PC-3 (cell line): ENCODE measurements around the gene NSUN5. TPM values are rescaled to one million over a fixed set of nuclear protein-coding genes. Genes with fewer than 3 reads are reported as not detected.
"Not testable (repeated sequence)": the region's sequence is repeated elsewhere in the genome, so short reads cannot be mapped to it uniquely, and the experiment has no call there.

Experiments
- ATAC-seq: fragments of 200-7000 bp; cut with Tn5 transposase; 2 replicates; pipeline ENCODE4 v1.9.1; 2020; ENCODE audit warnings: mild to moderate bottlenecking, moderate library complexity
- BruUV-seq: library from RNA; stranded (reverse); fragments of 400-500 nt; replicated peaks from 2 replicates; lab custom pipeline; 2021; lab: Mats Ljungman, UMichigan
- CTCF ChIA-PET: fragments of 300-600 bp; sonication (Branson Sonifier 250); formaldehyde crosslinking; loops from one replicate; lab custom pipeline; 2022; ENCODE audit warnings: antibody characterized with exemption; lab: Charles Lee
- POLR2A ChIA-PET: fragments of 300-600 bp; sonication (Branson Sonifier 250); formaldehyde crosslinking; loops from one replicate; lab custom pipeline; 2022; ENCODE audit warnings: antibody characterized with exemption; ENCODE audit not compliant: unreplicated experiment; lab: Charles Lee
- DNase-seq: peaks from one replicate; pipeline ENCODE4 v3.0.0-alpha.2; 2015
- H2AFZ ChIP-seq: fragments of 300-600 bp; sonication (generic); 2 replicates; pipeline ENCODE4 v1.6.0; 2016; ENCODE audit warnings: antibody characterized with exemption, low read length
- H3F3A ChIP-seq: fragments of 300-600 bp; sonication (generic); one replicate; pipeline ENCODE4 v1.6.0; 2017; ENCODE audit warnings: antibody characterized with exemption, low read length, control low read depth, mild to moderate bottlenecking; ENCODE audit not compliant: unreplicated experiment
- H3K27ac ChIP-seq: fragments of 300-600 bp; sonication (generic); 2 replicates; pipeline ENCODE4 v1.5.1; 2016; ENCODE audit warnings: mild to moderate bottlenecking, low read length
- H3K27me3 ChIP-seq: fragments of 300-600 bp; sonication (generic); 2 replicates; pipeline ENCODE4 v1.6.1; 2016; ENCODE audit warnings: low read length, mixed read lengths
- H3K36me3 ChIP-seq: fragments of 300-600 bp; sonication (generic); 2 replicates; pipeline ENCODE4 v1.6.1; 2016; ENCODE audit warnings: low read depth, mixed run types, low read length, mixed read lengths
- H3K4me1 ChIP-seq: fragments of 300-600 bp; sonication (generic); 2 replicates; pipeline ENCODE4 v1.5.1; 2016; ENCODE audit warnings: low read length; ENCODE audit not compliant: insufficient read depth
- H3K4me2 ChIP-seq: fragments of 300-600 bp; sonication (generic); 2 replicates; pipeline ENCODE4 v1.6.0; 2016; ENCODE audit warnings: low read length
- H3K4me3 ChIP-seq: fragments of 300-600 bp; sonication (generic); 2 replicates; pipeline ENCODE4 v1.5.1; 2016; ENCODE audit warnings: mild to moderate bottlenecking, low read length, mixed read lengths
- H3K79me2 ChIP-seq: fragments of 300-600 bp; sonication (generic); 2 replicates; pipeline ENCODE4 v1.6.1; 2017; ENCODE audit warnings: low read length, mixed read lengths
- H3K9ac ChIP-seq: fragments of 300-600 bp; sonication (generic); 2 replicates; pipeline ENCODE4 v1.6.0; 2016; ENCODE audit warnings: mild to moderate bottlenecking, low read length
- H3K9me2 ChIP-seq: fragments of 300-600 bp; sonication (generic); replicated peaks from 2 replicates; pipeline ENCODE4 v1.6.1; 2016; ENCODE audit warnings: mixed run types, low read length, mixed read lengths
- H3K9me3 ChIP-seq: fragments of 300-600 bp; sonication (generic); 2 replicates; pipeline ENCODE4 v1.6.1; 2016; ENCODE audit warnings: low read length, mixed read lengths
- H4K20me1 ChIP-seq: fragments of 300-600 bp; sonication (generic); 2 replicates; pipeline ENCODE4 v1.6.1; 2016; ENCODE audit warnings: low read length, mixed read lengths
- CTCF ChIP-seq: fragments of 300-600 bp; sonication (generic); conservative IDR thresholded peaks from 2 replicates; pipeline ENCODE4 v1.5.1; 2017; ENCODE audit warnings: antibody characterized with exemption, low read depth, mild to moderate bottlenecking, low read length
- EZH2 ChIP-seq: fragments of 300-600 bp; sonication (generic); IDR thresholded peaks from one replicate; pipeline ENCODE4 v1.6.1; 2017; ENCODE audit warnings: antibody characterized with exemption, mild to moderate bottlenecking, low read length; ENCODE audit not compliant: unreplicated experiment
- EZH2phosphoT487 ChIP-seq: fragments of 300-600 bp; sonication (generic); IDR thresholded peaks from 2 replicates; pipeline ENCODE4 v1.6.1; 2018; ENCODE audit warnings: mild to moderate bottlenecking, antibody characterized with exemption, low read length, borderline replicate concordance
- intact Hi-C: fragments of 100-400 bp; cut with micrococcal nuclease; formaldehyde crosslinking; loops from 2 replicates; pipeline ENCODE4 v1.9.0; 2023
- total RNA-seq: library from RNA; depleted of rRNA; stranded (reverse); fragments of >200 nt; gene quantifications from 2 replicates; pipeline ENCODE4 v1.2.3, GENCODE V29; 2014

Gene NSUN5
- total RNA-seq, 1 experiment from 2014 or later = 36.0 TPM

GRCh38 chr7:73312831-73313520 is 4.3 kb upstream of the NSUN5 start:
- H3K9me3 ChIP-seq = no peaks in the 10 kb centered on the region
- no peaks in the 10 kb centered on the region for H4K20me1 ChIP-seq
- H2AFZ ChIP-seq = no peak overlapping the region
- H3K36me3 ChIP-seq = no peaks in the 10 kb centered on the region
- CTCF ChIA-PET = no interaction called here
- no peaks in the 10 kb centered on the region for H3K27me3 ChIP-seq
- H3K4me2 ChIP-seq = no peak overlapping the region
- no peak for ATAC-seq
- H3K9ac ChIP-seq = no peak overlapping the region
- BruUV-seq = no TSS peak
- intact Hi-C loops = no loop called here
- H3K4me3 ChIP-seq = no peak overlapping the region
- DNase-seq = no peak
- H3K4me1 ChIP-seq = peaks cover 4% of the 10 kb centered on the region; the same call in 1 of the 2 replicates
- H3F3A ChIP-seq = no peaks in the 10 kb centered on the region
- peaks cover 13% of the 10 kb centered on the region for H3K79me2 ChIP-seq
- no peaks in the 10 kb centered on the region for H3K9me2 ChIP-seq
- H3K27ac ChIP-seq = no peak overlapping the region
- TF ChIP-seq CTCF (no peak), EZH2 (no peak), EZH2phosphoT487 (no peak)
- POLR2A ChIA-PET = no interaction called here

GRCh38 chr7:73311421-73311820 is 2.8 kb upstream of the NSUN5 start:
- H3K27ac ChIP-seq, H3K9ac ChIP-seq, H3K36me3 ChIP-seq, H3K9me3 ChIP-seq, ATAC-seq, H2AFZ ChIP-seq, H3K9me2 ChIP-seq, CTCF ChIA-PET, BruUV-seq, H3K4me2 ChIP-seq, DNase-seq, intact Hi-C loops, H3K27me3 ChIP-seq, H3K4me3 ChIP-seq, POLR2A ChIA-PET, H4K20me1 ChIP-seq, H3F3A ChIP-seq: not testable (repeated sequence)
- Histone ChIP-seq H3K79me2 (peaks cover 28% of the 10 kb centered on the region), H3K4me1 (peaks cover 11% of the 10 kb centered on the region; the same call in 1 of the 2 replicates)

- CTCF ChIA-PET = no interaction called here
- BruUV-seq = TSS peak; percentile 53
Measured at GRCh38 chr7:73308074-73308664, 457 bp downstream of the NSUN5 start.

More at GRCh38 chr7:73308074-73308664, 457 bp downstream of the NSUN5 start:
- Histone ChIP-seq H3K9ac (peak overlapping the region; percentile 81), H3K4me1 (peaks cover 11% of the 10 kb centered on the region; the same call in 1 of the 2 replicates), H3K27ac (no peak overlapping the region; the same call in 1 of the 2 replicates), H3K9me2 (no peaks in the 10 kb centered on the region), H3K27me3 (no peaks in the 10 kb centered on the region), H3F3A (no peaks in the 10 kb centered on the region), H4K20me1 (no peaks in the 10 kb centered on the region), H2AFZ (peak overlapping the region; percentile 75), H3K79me2 (peaks cover 32% of the 10 kb centered on the region), H3K9me3 (no peaks in the 10 kb centered on the region), H3K36me3 (no peaks in the 10 kb centered on the region; the same call in 1 of the 2 replicates), H3K4me3 (peak overlapping the region; percentile 86), H3K4me2 (peak overlapping the region; percentile 91)
- DNase-seq (peak; percentile 19), ATAC-seq (peak; percentile 53)
- TF ChIP-seq CTCF = no peak
- intact Hi-C loops = no loop called here
- POLR2A ChIA-PET = interaction anchor here (0.5 kb wide), 1 partner anchor 10 kb away, joined by 4 read pairs; no protein-coding TSS in a partner anchor
